Transverse colon (tissue), 4 donors: ENCODE measurements around the gene PRR23E. TPM values are rescaled to one million over a fixed set of nuclear protein-coding genes. Genes with fewer than 3 reads are reported as not detected.
A peak's percentile ranks its signal among the peaks of the same experiment; 100 is the strongest.

Source experiments
- DNase-seq: peaks from one replicate; pipeline ENCODE4 v3.0.0-alpha.2; 2019
- H3K27ac ChIP-seq, 4 donors: fragments of 200-600 bp; sonication (generic); 2 replicates each; pipeline ENCODE4 v1.5.1; 2016 to 2018; ENCODE audit warnings: inconsistent platforms in 4 of 4
- H3K27me3 ChIP-seq: fragments of 200-600 bp; sonication (generic); 2 replicates; pipeline ENCODE4 v1.5.1; 2017; ENCODE audit warnings: inconsistent platforms
- H3K36me3 ChIP-seq, 4 donors: fragments of 200-600 bp; sonication (generic); 2 replicates each; pipeline ENCODE4 v1.5.1; 2017 to 2019; ENCODE audit warnings: inconsistent platforms in 4 of 4
- H3K4me1 ChIP-seq, 4 donors: fragments of 200-600 bp; sonication (generic); 2 replicates each; pipeline ENCODE4 v1.5.1; 2017 to 2020; ENCODE audit warnings: inconsistent platforms in 4 of 4
- H3K4me3 ChIP-seq, 4 donors: fragments of 200-600 bp; sonication (generic); 1 replicate in 1 of 4; 2 replicates in 3 of 4; pipeline versions ENCODE4 v1.5.1 to v1.6.1; 2017 to 2019; ENCODE audit warnings: inconsistent platforms in 4 of 4
- H3K9me3 ChIP-seq, 2 donors: fragments of 200-600 bp; sonication (generic); 2 replicates each; pipeline ENCODE4 v1.5.1; 2017 to 2019; ENCODE audit warnings: inconsistent platforms in 2 of 2
- CTCF ChIP-seq, 5 experiments: fragments of 200-600 bp in 3 of 5; fragments of 450-650 bp in 2 of 5; sonication (generic) in 3 of 5; IDR thresholded peaks; 1 replicate in 2 of 5; 2 replicates in 3 of 5; pipeline ENCODE4 v1.5.1; 2016 to 2017; ENCODE audit warnings: antibody characterized with exemption in 5 of 5, inconsistent platforms in 3 of 5, mild to moderate bottlenecking in 2 of 5, moderate library complexity in 1 of 5
- EP300 ChIP-seq: sonication (generic); formaldehyde crosslinking; IDR thresholded peaks from one replicate; pipeline ENCODE4 v1.6.1; 2017; ENCODE audit warnings: antibody characterized with exemption, low read depth
- POLR2A ChIP-seq: fragments of 450-650 bp; IDR thresholded peaks from one replicate; pipeline ENCODE4 v1.6.1; 2016; ENCODE audit warnings: antibody characterized with exemption, mild to moderate bottlenecking, moderate library complexity
- POLR2AphosphoS5 ChIP-seq, 3 donors: sonication (generic); formaldehyde crosslinking; IDR thresholded peaks; one replicate each; pipeline ENCODE4 v1.6.1; 2016; ENCODE audit warnings: antibody characterized with exemption in 3 of 3
- WGBS, 2 donors: methylation state at CpG; one replicate each; pipeline ENCODE4 v1.1.5; 2018; ENCODE audit warnings: low coverage in 1 of 2; 5-methylcytosine and 5-hydroxymethylcytosine counted together
- in situ Hi-C, 4 donors: fragments of 200-750 bp; cut with MboI; loops; one replicate each; pipeline versions ENCODE4 v1.15.0 to v1.15.1; 2017; ENCODE audit warnings: low sequenced_read_pairs in 3 of 4, low pct_ligation_motif_present in 1 of 4, low pct_unique_long_range_greater_than_20kb in 1 of 4
- intact Hi-C: fragments of 100-400 bp; cut with DNase I; formaldehyde crosslinking; loops from one replicate; pipeline ENCODE4 v1.15.1; 2023; ENCODE audit warnings: low total_unique reads
- total RNA-seq, 4 donors: library from RNA; depleted of rRNA; stranded (reverse); fragments of >200 nt; gene quantifications; one replicate each; pipeline ENCODE4 v1.1.0, GENCODE V29; 2016

Gene PRR23E
- total RNA-seq, 4 donors from 2014 or later = not detected

DNA sequence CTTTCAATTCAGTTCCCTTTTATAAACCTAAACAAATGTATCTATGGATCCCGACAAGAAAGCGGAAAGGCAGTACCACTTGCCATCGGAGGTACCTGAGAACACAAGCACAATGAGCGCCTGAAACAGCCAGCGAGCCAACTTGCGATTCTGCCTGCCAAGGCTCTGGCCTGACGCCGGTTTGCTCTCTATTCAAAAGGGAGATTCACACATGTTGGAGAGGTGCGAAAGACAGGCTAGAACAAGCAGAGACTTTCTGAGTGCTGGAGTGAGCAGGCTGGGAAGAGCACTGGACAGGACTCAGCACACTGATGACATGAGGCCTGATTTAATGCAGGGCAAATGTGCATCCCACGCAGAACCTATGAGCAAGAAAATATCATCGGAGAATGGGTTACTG is 17.7 kb upstream of the PRR23E start:
- no peak overlapping the region for H3K4me3 ChIP-seq
- TF ChIP-seq POLR2A (no peak), CTCF (IDR thresholded peaks at IDR 0.05) (no peak), EP300 (no peak), POLR2AphosphoS5 (IDR thresholded peaks at IDR 0.05) (no peak)
- in situ Hi-C loops (no loop called here), intact Hi-C loops (no loop called here)
- no peaks in the 10 kb centered on the region for H3K9me3 ChIP-seq
- H3K27ac ChIP-seq = no peak overlapping the region
- peaks cover 16% of the 10 kb centered on the region for H3K27me3 ChIP-seq
- no peaks in the 10 kb centered on the region for H3K36me3 ChIP-seq
- no peak for DNase-seq
- WGBS, 2 donors = 60 to 85% methylated on average over 1 to 11 of the region's 11 CpGs
- no peaks in the 10 kb centered on the region for H3K4me1 ChIP-seq

DNA sequence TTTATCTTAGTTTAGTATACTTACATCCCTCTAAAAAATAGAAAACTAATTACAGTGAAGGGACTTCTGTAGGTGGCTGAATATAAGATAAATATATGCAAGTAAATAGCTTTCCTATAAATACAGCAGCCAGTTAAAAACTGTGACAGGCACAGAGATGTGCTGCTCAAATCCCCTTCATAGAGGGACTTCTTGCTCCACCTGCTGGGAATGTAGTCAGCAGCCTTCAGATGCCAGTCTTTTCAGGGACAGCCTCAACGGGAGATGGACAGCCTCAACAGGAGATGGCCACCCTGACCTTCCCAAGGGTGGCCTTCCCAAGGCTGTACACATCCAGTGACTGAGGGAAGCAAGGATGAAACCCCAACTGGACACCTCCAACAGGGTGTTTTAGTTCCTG is 15.7 kb upstream of the PRR23E start:
- Histone ChIP-seq H3K27ac (no peak overlapping the region), H3K4me3 (no peak overlapping the region), H3K9me3 (no peaks in the 10 kb centered on the region), H3K4me1 (no peaks in the 10 kb centered on the region), H3K36me3 (no peaks in the 10 kb centered on the region), H3K27me3 (no peaks in the 10 kb centered on the region)
- no peak for DNase-seq
- intact Hi-C loops = no loop called here
- TF ChIP-seq POLR2AphosphoS5 (IDR thresholded peaks at IDR 0.05) (no peak), CTCF (IDR thresholded peaks at IDR 0.05) (peak in 4 of 5 experiments; percentile 24 to 51 (median 26))
- 15% methylated on average over 1 of the region's 1 CpG; no CpG with 5 or more reads in 1 of the 2 donors for WGBS, 2 donors
- in situ Hi-C loops = no loop called here

GRCh38 chr3:127180859-127181258 is 12.1 kb upstream of the PRR23E start:
- H3K36me3 ChIP-seq = no peaks in the 10 kb centered on the region
- 81 to 100% methylated on average over 2 to 6 of the region's 6 CpGs for whole genome bisulfite sequencing, 2 donors
- intact Hi-C loops = no loop called here
- no peak overlapping the region for H3K4me3 ChIP-seq
- no peaks in the 10 kb centered on the region for H3K9me3 ChIP-seq
- H3K4me1 ChIP-seq = no peaks in the 10 kb centered on the region
- no peak overlapping the region for H3K27ac ChIP-seq
- DNase-seq = no peak
- H3K27me3 ChIP-seq = no peaks in the 10 kb centered on the region
- in situ Hi-C loops = no loop called here
- no peak for TF ChIP-seq POLR2AphosphoS5 (IDR thresholded peaks at IDR 0.05)
- no peak for TF ChIP-seq EP300
- no peak for TF ChIP-seq POLR2A
- no peak for TF ChIP-seq CTCF (IDR thresholded peaks at IDR 0.05)

GRCh38 chr3:127182431-127182830 is 10.5 kb upstream of the PRR23E start:
- H3K4me1 ChIP-seq = no peaks in the 10 kb centered on the region
- H3K4me3 ChIP-seq = no peak overlapping the region
- in situ Hi-C loops (no loop called here), intact Hi-C loops (no loop called here)
- DNase-seq = no peak
- no peaks in the 10 kb centered on the region for H3K36me3 ChIP-seq
- H3K27me3 ChIP-seq = no peaks in the 10 kb centered on the region
- TF ChIP-seq EP300 (no peak), POLR2AphosphoS5 (IDR thresholded peaks at IDR 0.05) (no peak), POLR2A (no peak), CTCF (IDR thresholded peaks at IDR 0.05) (no peak)
- H3K27ac ChIP-seq = no peak overlapping the region
- H3K9me3 ChIP-seq = no peaks in the 10 kb centered on the region
- 60 to 81% methylated on average over 3 to 7 of the region's 7 CpGs for WGBS, 2 donors
